GM12891 (cell line): ENCODE results near the gene SDK1.

Experiments used
- POLR2A ChIP-seq: IDR thresholded peaks from 2 replicates; pipeline ENCODE4 v1.6.1; 2011; ENCODE audit warnings: low read depth, low read length, control low read depth
- POLR2AphosphoS5 ChIP-seq: IDR thresholded peaks from 2 replicates; pipeline ENCODE4 v1.6.1; 2011; ENCODE audit warnings: low read depth, low read length, control low read depth
- TAF1 ChIP-seq: IDR thresholded peaks from 2 replicates; pipeline ENCODE4 v1.6.1; 2011; ENCODE audit warnings: low read depth, low read length, control low read depth

DNA sequence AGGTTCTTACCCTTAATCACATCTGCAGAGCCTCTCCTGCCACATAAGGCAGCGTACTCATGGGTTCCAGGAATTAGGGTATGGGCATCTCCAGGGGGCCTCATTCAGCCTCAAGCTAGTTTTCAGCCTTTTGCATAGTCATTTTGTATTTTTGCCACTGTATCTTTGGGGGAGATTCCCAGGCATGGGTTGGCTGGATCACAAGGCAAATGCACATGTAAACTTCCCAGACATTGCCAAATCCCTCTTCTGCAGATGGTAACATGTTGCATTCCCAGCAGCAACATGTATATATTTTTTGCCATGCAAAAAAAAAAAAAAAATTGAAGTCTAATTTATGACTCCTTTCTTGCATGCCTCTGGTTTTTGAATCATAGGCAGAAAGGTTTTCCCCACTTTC is 785.7 kb downstream of the SDK1 start:
- no peak for TF ChIP-seq POLR2A
- TF ChIP-seq POLR2AphosphoS5: no peak
- no peak for TF ChIP-seq TAF1
